ENCODE data around the gene KLHL22. TPM values are rescaled to one million over a fixed set of nuclear protein-coding genes. Genes with fewer than 3 reads are reported as not detected.
A peak's percentile ranks its signal among the peaks of the same experiment; 100 is the strongest.

The KLHL22 gene
- total RNA-seq, 1 experiment from 2014 or later, result 14.8 TPM

GRCh38 chr22:20510811-20511577 is 15.4 kb upstream of the KLHL22 start:
- DNase-seq (no peak), ATAC-seq (no peak)
- peaks cover 87% of the 10 kb centered on the region for H3K79me2 ChIP-seq (ENCODE audit: low read length)
- H3K9me2 ChIP-seq (replicated peaks; ENCODE audit: low read length), result no peaks in the 10 kb centered on the region
- H3K9ac ChIP-seq (ENCODE audit: low read length), result no peak overlapping the region
- peaks cover 56% of the 10 kb centered on the region for H3K4me1 ChIP-seq (ENCODE audit: insufficient read depth, low read length)
- CTCF ChIA-PET, result interaction anchor here (0.6 kb wide), 1 partner anchor 12 kb away, joined by 3 read pairs; no protein-coding TSS in a partner anchor
- peaks cover 6% of the 10 kb centered on the region for H3F3A ChIP-seq (ENCODE audit: low read length, unreplicated experiment)
- TF ChIP-seq EZH2phosphoT487 (IDR thresholded peaks at IDR 0.05; ENCODE audit: borderline replicate concordance, low read length) (no peak), CTCF (conservative IDR thresholded peaks at IDR 0.05; ENCODE audit: low read depth, low read length) (no peak), EZH2 (IDR thresholded peaks at IDR 0.05; ENCODE audit: low read length, unreplicated experiment) (no peak)
- BruUV-seq (replicated peaks), result no TSS peak
- H3K9me3 ChIP-seq (ENCODE audit: low read length), result no peaks in the 10 kb centered on the region
- peak overlapping the region; percentile 80; the same call in 1 of the 2 replicates for H3K4me3 ChIP-seq (ENCODE audit: low read length)
- POLR2A ChIA-PET (ENCODE audit: unreplicated experiment), result no interaction called here
- H3K4me2 ChIP-seq (ENCODE audit: low read length), result peak overlapping the region; percentile 97
- H3K36me3 ChIP-seq (ENCODE audit: low read depth, low read length), result peaks cover 5% of the 10 kb centered on the region
- peaks cover 41% of the 10 kb centered on the region for H4K20me1 ChIP-seq (ENCODE audit: low read length)
- intact Hi-C loops (cut with micrococcal nuclease), result no loop called here
- H3K27ac ChIP-seq (ENCODE audit: low read length), result 0 out of 2 replicates have a peak overlapping the region, but pooled peaks have one; percentile 7
- H2AFZ ChIP-seq (ENCODE audit: low read length), result no peak overlapping the region
- H3K27me3 ChIP-seq (ENCODE audit: low read length), result no peaks in the 10 kb centered on the region

GRCh38 chr22:20509344-20510047 is 13.9 kb upstream of the KLHL22 start:
- Histone ChIP-seq H3K36me3 (ENCODE audit: low read depth, low read length) (peaks cover 5% of the 10 kb centered on the region), H3K9me3 (ENCODE audit: low read length) (no peaks in the 10 kb centered on the region), H3K4me3 (ENCODE audit: low read length) (peak overlapping the region; percentile 80), H3K27ac (ENCODE audit: low read length) (peak overlapping the region; percentile 100), H3F3A (ENCODE audit: low read length, unreplicated experiment) (peaks cover 6% of the 10 kb centered on the region), H2AFZ (ENCODE audit: low read length) (no peak overlapping the region), H3K4me2 (ENCODE audit: low read length) (peak overlapping the region; percentile 97), H3K79me2 (ENCODE audit: low read length) (peaks cover 72% of the 10 kb centered on the region), H4K20me1 (ENCODE audit: low read length) (peaks cover 36% of the 10 kb centered on the region), H3K27me3 (ENCODE audit: low read length) (no peaks in the 10 kb centered on the region), H3K9me2 (replicated peaks; ENCODE audit: low read length) (no peaks in the 10 kb centered on the region), H3K4me1 (ENCODE audit: insufficient read depth, low read length) (peaks cover 45% of the 10 kb centered on the region), H3K9ac (ENCODE audit: low read length) (peak overlapping the region; percentile 100)
- DNase-seq (peak; percentile 80), ATAC-seq (peak; percentile 68)
- no TSS peak for BruUV-seq (replicated peaks)
- ChIA-PET POLR2A (ENCODE audit: unreplicated experiment) (interaction anchor here (0.6 kb wide), 1 partner anchor 21 kb away, joined by 5 read pairs; no protein-coding TSS in a partner anchor), CTCF (no interaction called here)
- intact Hi-C loops (cut with micrococcal nuclease), result loop anchor here (5.0 kb wide), 1 partner anchor 58 kb away; no protein-coding TSS in a partner anchor
- TF ChIP-seq EZH2phosphoT487 (IDR thresholded peaks at IDR 0.05; ENCODE audit: borderline replicate concordance, low read length) (no peak), EZH2 (IDR thresholded peaks at IDR 0.05; ENCODE audit: low read length, unreplicated experiment) (no peak), CTCF (conservative IDR thresholded peaks at IDR 0.05; ENCODE audit: low read depth, low read length) (no peak)

All from PC-3 (cell line).